Body of pancreas (tissue), 4 donors: ENCODE results near the gene RDH14. TPM values are rescaled to one million over a fixed set of nuclear protein-coding genes. Genes with fewer than 3 reads are reported as not detected.

Experiments
- ATAC-seq: fragments of 150-250 bp; one replicate; pipeline ENCODE4 v1.9.1; 2016
- DNase-seq, 4 donors: peaks; one replicate each; pipeline ENCODE4 v3.0.0-alpha.2; 2019
- H3K27ac ChIP-seq, 4 donors: fragments of 200-600 bp; sonication (generic); 1 replicate in 3 of 4; 2 replicates in 1 of 4; pipeline versions ENCODE4 v1.5.1 to v1.6.1; 2016 to 2019; ENCODE audit warnings: mild to moderate bottlenecking in 1 of 4, mixed read lengths in 1 of 4, moderate library complexity in 1 of 4
- H3K27me3 ChIP-seq, 2 donors: fragments of 200-600 bp; sonication (generic); one replicate each; pipeline ENCODE4 v1.6.0; 2016; ENCODE audit warnings: mild to moderate bottlenecking in 1 of 2
- H3K36me3 ChIP-seq, 2 donors: fragments of 200-600 bp; sonication (generic); replicated peaks in 1 of 2; 2 replicates each; pipeline ENCODE4 v1.5.1; 2016; ENCODE audit warnings: low read depth in 2 of 2; ENCODE audit not compliant: insufficient read depth in 1 of 2
- H3K4me1 ChIP-seq: fragments of 200-600 bp; sonication (generic); one replicate; pipeline ENCODE4 v1.6.0; 2016
- H3K4me3 ChIP-seq, 2 donors: fragments of 200-600 bp; sonication (generic); 1 replicate in 1 of 2; 2 replicates in 1 of 2; pipeline ENCODE4 v1.5.1; 2016 to 2019
- H3K9me3 ChIP-seq, 3 donors: fragments of 200-600 bp; sonication (generic); 1 replicate in 2 of 3; 2 replicates in 1 of 3; pipeline ENCODE4 v1.5.1; 2016
- POLR2A ChIP-seq, 3 donors: fragments of 450-650 bp; IDR thresholded peaks; one replicate each; pipeline ENCODE4 v1.6.1; 2016; ENCODE audit warnings: antibody characterized with exemption in 3 of 3, mild to moderate bottlenecking in 2 of 3
- WGBS, 2 donors: methylation state at CpG; one replicate each; pipeline ENCODE4 v1.1.5; 2017; 5-methylcytosine and 5-hydroxymethylcytosine counted together
- intact Hi-C: fragments of 100-400 bp; cut with DNase I; formaldehyde crosslinking; loops from one replicate; pipeline ENCODE4 v1.15.1; 2023
- total RNA-seq, 2 donors: library from RNA; depleted of rRNA; stranded (reverse); fragments of >200 nt; gene quantifications; one replicate each; pipeline ENCODE4 v1.1.0, GENCODE V29; 2016
- TF ChIP-seq, protein P1 (sequence below), 7 experiments: fragments of 450-650 bp in 4 of 7; fragments of 200-600 bp in 3 of 7; sonication (generic) in 3 of 7; IDR thresholded peaks; one replicate each; pipeline ENCODE4 v1.5.1; 2016 to 2019; ENCODE audit warnings: antibody characterized with exemption in 7 of 7

The RDH14 gene
- total RNA-seq, 2 donors from 2014 or later = 11.9 to 18.4 TPM

GRCh38 chr2:18583905-18584607, 23.6 kb upstream of the RDH14 start:
- Histone ChIP-seq H3K4me3 (no peak overlapping the region), H3K9me3 (no peaks in the 10 kb centered on the region), H3K27ac (no peak overlapping the region), H3K27me3 (no peaks in the 10 kb centered on the region), H3K4me1 (no peaks in the 10 kb centered on the region), H3K36me3 (no peaks in the 10 kb centered on the region)
- DNase-seq (no peak), ATAC-seq (no peak)
- TF ChIP-seq, protein P1, sequence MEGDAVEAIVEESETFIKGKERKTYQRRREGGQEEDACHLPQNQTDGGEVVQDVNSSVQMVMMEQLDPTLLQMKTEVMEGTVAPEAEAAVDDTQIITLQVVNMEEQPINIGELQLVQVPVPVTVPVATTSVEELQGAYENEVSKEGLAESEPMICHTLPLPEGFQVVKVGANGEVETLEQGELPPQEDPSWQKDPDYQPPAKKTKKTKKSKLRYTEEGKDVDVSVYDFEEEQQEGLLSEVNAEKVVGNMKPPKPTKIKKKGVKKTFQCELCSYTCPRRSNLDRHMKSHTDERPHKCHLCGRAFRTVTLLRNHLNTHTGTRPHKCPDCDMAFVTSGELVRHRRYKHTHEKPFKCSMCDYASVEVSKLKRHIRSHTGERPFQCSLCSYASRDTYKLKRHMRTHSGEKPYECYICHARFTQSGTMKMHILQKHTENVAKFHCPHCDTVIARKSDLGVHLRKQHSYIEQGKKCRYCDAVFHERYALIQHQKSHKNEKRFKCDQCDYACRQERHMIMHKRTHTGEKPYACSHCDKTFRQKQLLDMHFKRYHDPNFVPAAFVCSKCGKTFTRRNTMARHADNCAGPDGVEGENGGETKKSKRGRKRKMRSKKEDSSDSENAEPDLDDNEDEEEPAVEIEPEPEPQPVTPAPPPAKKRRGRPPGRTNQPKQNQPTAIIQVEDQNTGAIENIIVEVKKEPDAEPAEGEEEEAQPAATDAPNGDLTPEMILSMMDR (IDR thresholded peaks at IDR 0.05) = no peak
- TF ChIP-seq POLR2A (IDR thresholded peaks at IDR 0.05) = no peak
- intact Hi-C loops = no loop called here
- WGBS, 2 donors = 84 to 89% methylated on average over 34 to 37 of the region's 37 CpGs

GRCh38 chr2:18580606-18581005, 20.2 kb upstream of the RDH14 start:
- intact Hi-C loops = no loop called here
- H3K36me3 ChIP-seq = no peaks in the 10 kb centered on the region
- no peak overlapping the region for H3K27ac ChIP-seq
- H3K4me3 ChIP-seq = no peak overlapping the region
- no peak for ATAC-seq
- 91 to 93% methylated on average over 3 of the region's 3 CpGs for WGBS, 2 donors
- TF ChIP-seq POLR2A (IDR thresholded peaks at IDR 0.05) = no peak
- TF ChIP-seq, protein P1 (IDR thresholded peaks at IDR 0.05) = no peak
- no peaks in the 10 kb centered on the region for H3K4me1 ChIP-seq
- no peaks in the 10 kb centered on the region for H3K27me3 ChIP-seq
- no peak for DNase-seq
- H3K9me3 ChIP-seq = peaks cover 0 to 4% (median 0%) of the 10 kb centered on the region in 3 donors

- no peak overlapping the region for H3K4me3 ChIP-seq
- H3K36me3 ChIP-seq = no peaks in the 10 kb centered on the region
- no peak for DNase-seq
- intact Hi-C loops = no loop called here
- no peak for TF ChIP-seq POLR2A (IDR thresholded peaks at IDR 0.05)
- TF ChIP-seq, protein P1 (IDR thresholded peaks at IDR 0.05) = no peak
- no peaks in the 10 kb centered on the region for H3K4me1 ChIP-seq
- no peak overlapping the region for H3K27ac ChIP-seq
- no peaks in the 10 kb centered on the region for H3K27me3 ChIP-seq
- peaks cover 0 to 4% (median 0%) of the 10 kb centered on the region in 3 donors for H3K9me3 ChIP-seq
- no peak for ATAC-seq
These were observed 17.6 kb upstream of the RDH14 start for GRCh38 chr2:18578033-18578432.

DNA sequence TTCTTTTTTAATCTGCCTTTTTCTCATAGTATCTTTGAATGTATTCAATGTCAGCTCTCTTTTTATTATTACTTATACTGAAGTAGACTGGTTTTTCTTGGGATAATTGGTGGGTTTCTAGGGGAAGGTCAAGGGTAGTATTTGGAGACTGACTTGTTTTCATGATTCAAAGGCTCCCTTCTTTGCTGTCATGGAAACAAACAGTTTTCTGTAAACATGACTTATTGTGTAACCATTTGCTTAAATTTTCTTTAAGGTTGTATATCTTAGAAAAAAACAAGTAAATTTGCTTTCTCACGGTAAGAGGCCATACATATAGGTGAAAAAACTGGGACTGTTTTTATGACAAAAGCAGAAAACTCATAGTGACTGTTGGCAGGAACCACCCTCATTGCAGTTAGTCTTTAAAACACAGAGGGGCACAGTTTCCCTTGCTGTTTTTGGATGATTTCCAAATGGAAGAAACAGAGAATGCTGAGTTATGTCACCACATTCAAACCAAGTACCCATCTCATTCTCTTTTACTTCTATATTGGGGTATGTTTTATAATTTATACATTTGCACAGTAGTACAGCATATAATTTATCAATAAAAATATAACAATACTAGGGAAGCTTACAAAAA, 5.8 kb upstream of the RDH14 start:
- TF ChIP-seq, protein P1 (IDR thresholded peaks at IDR 0.05) = no peak
- no peak for TF ChIP-seq POLR2A (IDR thresholded peaks at IDR 0.05)
- no peak overlapping the region for H3K4me3 ChIP-seq
- intact Hi-C loops = no loop called here
- H3K4me1 ChIP-seq = peaks cover under 1% of the 10 kb centered on the region
- no peaks in the 10 kb centered on the region for H3K36me3 ChIP-seq
- H3K9me3 ChIP-seq = no peaks in the 10 kb centered on the region
- no peaks in the 10 kb centered on the region for H3K27me3 ChIP-seq
- DNase-seq (no peak), ATAC-seq (no peak)
- 73 to 82% methylated on average over 1 of the region's 1 CpG for WGBS, 2 donors
- no peak overlapping the region for H3K27ac ChIP-seq

GRCh38 chr2:18560797-18561085, 288 bp upstream of the RDH14 start:
- WGBS, 2 donors = 0% methylated on average over 3 of the region's 3 CpGs
- DNase-seq (no peak), ATAC-seq (no peak)
- Histone ChIP-seq H3K9me3 (no peaks in the 10 kb centered on the region), H3K27ac (peak overlapping the region; percentile 84 to 97 (median 96)), H3K4me3 (peak overlapping the region; percentile 48 to 53), H3K36me3 (no peaks in the 10 kb centered on the region), H3K4me1 (peaks cover 28% of the 10 kb centered on the region), H3K27me3 (no peaks in the 10 kb centered on the region)
- intact Hi-C loops = no loop called here
- TF ChIP-seq, protein P1 (IDR thresholded peaks at IDR 0.05) = no peak
- TF ChIP-seq POLR2A (IDR thresholded peaks at IDR 0.05) = no peak
